GM18867 (cell line): ENCODE measurements around the gene FGFBP3.
A peak's percentile ranks its signal among the peaks of the same experiment; 100 is the strongest.

Source experiments
- ATAC-seq: cut with Tn5 transposase; IDR thresholded peaks from one replicate; pipeline ENCODE4 v1.9.1; 2021; ENCODE audit warnings: mild to moderate bottlenecking, moderate library complexity; ENCODE audit not compliant: unreplicated experiment

Gene FGFBP3, protein sequence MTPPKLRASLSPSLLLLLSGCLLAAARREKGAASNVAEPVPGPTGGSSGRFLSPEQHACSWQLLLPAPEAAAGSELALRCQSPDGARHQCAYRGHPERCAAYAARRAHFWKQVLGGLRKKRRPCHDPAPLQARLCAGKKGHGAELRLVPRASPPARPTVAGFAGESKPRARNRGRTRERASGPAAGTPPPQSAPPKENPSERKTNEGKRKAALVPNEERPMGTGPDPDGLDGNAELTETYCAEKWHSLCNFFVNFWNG

DNA sequence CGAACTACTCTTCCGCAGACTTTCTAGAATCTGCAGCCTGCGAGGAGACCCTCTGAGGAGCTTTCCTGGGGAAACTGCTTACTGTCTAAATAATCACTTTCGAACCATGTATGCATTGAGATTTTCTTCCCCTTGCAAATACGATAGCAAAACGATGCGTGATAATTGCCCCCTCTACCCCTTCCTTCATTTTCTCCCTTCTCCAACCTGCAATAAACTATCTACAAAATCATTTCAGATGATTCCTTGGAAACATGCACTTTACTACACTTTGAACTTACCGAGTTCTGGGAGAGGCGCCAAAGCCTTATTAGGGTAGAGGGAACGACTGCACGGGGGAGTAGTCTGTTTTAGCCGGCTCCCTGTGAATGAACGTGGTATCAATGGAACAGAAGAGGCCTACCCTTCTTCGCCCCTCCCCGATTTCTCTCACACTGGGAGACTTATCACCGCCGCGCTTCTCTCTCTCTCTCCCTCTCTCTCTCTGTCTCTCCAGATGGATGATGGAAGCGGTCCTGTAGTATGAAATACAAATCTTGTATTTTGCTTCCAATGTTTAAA is at the start of gene FGFBP3:
Gene FGFBP3, minus strand, starts transcription at position 370 of the 561 bp plus-strand sequence. CDS start 517 bp downstream, outside the sequence.
- ATAC-seq: peak; percentile 4

DNA sequence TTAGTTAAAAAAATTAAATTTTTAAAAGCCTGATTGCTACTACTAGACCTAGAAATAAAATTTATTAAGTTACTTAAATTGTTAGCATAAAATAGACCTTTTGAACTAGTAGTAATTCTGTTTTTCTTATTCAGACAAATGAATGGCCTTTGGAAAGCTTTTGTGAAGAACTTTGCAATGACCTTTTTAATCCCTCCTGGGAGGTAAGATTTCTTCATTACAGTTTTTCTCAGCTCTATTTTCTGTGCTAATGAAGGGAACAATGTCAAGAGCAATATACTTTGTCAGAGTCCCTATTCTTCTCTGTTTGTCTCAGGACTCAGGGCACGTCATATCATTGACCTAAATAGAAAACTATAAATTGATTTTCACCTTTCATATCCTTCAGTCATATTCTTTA is 47.8 kb upstream of the FGFBP3 start:
- ATAC-seq: no peak

DNA sequence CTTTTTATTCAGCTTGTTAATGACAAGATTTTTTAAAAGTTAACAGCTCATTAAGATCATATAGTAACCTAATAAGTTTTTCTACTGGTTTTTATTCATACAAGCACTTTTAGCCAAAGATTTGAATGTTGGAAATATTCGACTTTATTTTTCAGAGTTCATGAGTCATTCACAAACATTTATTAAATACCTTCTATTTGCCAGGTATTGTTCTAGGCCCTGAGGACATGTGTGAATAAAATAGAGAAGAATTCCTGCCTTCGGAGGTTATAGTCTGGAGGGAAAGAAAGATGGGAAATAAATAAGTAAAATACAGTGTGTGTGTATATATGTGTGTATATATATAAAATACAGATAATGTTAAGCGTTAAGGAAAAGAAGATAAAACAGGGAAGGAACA is 45.8 kb upstream of the FGFBP3 start:
- ATAC-seq: no peak

DNA sequence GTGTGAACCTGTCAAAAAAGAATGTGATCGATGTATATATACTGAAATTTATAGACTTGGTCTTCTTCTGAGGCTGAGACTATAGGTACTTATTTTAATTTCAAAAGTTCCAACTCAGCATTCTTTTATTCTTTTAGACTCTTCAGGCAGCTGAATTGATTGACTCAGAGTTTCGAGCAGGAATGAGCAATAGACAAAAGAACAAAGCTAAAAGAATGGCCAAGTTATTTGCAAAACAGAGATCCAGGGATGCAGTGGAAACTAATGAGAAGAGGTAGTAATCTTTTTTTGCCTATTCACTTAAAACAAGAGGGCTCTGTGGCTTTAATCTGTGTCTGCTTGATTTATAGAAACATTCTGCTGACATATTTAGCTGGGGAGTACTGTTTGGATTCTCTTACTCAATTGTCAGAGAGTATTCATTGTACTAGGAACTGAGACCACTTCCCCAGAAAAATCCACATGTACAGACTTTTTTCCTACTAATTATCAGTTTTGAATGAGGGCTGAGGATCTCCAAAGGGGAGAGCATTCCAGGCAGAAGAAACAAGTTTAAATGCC is 44.4 kb upstream of the FGFBP3 start:
- ATAC-seq: no peak

DNA sequence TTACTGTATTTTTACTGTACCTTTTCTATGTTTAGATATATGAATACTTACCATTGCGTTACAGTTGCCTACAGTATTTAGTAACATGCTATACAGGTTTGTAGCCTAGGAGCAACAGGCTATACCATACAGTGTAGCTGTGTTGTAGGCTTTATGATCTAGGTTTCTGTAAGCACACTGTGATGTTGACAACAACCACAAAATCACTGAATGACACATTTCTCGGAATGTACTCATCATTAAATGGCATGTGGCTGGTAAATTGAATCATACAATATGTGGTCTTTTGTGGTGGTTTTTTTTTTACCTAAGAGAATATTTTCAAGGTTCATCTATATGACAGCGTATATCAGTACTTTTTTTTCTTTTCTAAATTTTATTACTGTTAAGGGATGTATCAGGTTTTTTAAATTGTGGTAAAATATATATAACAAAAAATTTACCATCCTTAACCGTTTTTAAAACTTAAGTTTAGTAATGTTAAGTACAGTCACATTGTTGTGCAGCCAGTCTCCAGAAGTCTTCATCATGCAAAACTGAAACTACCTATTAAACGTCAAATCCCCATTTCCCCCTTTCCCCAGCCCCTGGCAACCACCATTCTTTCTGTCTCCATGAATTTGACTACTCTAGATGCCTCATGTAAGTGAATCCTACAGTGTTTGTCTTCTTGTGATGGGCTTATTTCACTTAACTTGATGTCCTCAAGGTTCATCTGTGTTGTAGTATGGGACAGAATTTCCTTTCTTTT is 35.8 kb upstream of the FGFBP3 start:
- ATAC-seq: peak; percentile 57

DNA sequence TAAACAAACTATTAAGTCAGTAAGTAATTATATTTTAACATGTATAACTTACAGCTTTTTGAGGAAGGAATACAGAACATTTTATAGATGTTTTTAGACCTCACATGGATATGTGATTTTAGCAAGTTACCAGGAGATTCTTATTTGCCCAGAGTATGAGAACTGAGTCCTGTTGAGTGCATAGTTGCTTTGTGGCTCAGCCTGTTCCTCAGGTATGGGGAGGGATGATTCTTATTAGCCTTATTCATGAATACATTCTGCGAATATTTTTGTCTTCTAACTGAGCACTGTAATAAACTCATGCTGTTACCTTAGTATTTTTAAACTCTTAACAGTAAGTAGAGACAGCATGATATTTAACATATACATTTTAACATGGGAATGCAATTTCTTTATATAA is 32.1 kb upstream of the FGFBP3 start:
- ATAC-seq: no peak

DNA sequence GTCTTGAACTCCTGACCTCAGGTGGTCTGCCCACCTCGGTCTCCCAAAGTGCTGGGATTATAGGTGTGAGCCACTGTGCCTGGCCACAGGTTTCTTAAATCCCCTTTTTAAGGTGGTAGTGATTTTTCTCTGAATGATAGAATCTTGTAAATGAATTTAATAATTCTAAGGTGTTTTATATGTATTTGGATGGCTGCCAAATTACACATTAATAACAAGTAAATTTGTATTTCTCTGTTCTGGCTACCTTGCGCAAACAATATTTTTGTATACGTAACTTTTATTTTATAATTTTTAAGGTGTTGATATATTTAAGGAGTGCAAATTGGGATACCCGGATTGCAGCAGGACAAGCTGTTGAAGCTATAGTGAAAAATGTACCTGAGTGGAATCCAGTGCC is 30.4 kb upstream of the FGFBP3 start:
- ATAC-seq: no peak

DNA sequence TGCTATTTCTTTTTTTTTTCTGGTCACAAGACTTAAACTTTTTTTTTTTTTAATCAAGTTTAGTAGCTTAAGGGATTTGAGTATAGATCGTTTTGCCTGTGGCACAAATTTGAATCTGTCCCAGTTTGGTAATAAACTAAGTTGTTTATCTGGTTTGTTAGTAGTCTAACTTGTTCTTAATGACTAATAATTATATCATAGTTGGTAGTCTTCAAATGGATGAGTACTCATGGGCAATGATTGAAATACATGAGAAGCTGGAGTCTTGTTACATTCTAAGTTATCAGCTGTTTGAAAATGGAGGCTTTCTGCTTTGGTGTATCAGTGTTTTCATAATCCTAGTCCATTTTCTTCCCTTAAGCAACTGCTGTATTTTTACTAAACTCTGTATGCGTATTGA is 26.6 kb upstream of the FGFBP3 start:
- ATAC-seq: no peak

DNA sequence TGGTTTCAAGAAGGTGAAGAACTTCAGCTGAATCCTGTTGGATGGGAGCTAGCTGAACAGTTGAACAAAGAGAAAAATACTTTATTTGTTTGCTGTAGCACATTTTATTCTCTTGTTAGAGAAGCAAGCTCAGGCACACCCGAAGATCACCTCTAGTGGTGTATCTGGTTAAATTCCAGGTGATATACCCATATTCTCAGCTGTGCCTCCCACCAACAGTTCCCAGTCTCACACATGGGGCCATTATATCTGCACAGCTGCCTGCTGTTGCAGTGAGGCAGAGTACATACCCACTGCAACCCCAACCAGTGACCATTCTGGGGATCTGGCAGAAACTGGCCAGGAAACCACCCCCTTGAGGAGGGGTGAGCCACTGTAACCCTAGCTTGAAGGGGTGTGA is 23.5 kb upstream of the FGFBP3 start:
- ATAC-seq: no peak

DNA sequence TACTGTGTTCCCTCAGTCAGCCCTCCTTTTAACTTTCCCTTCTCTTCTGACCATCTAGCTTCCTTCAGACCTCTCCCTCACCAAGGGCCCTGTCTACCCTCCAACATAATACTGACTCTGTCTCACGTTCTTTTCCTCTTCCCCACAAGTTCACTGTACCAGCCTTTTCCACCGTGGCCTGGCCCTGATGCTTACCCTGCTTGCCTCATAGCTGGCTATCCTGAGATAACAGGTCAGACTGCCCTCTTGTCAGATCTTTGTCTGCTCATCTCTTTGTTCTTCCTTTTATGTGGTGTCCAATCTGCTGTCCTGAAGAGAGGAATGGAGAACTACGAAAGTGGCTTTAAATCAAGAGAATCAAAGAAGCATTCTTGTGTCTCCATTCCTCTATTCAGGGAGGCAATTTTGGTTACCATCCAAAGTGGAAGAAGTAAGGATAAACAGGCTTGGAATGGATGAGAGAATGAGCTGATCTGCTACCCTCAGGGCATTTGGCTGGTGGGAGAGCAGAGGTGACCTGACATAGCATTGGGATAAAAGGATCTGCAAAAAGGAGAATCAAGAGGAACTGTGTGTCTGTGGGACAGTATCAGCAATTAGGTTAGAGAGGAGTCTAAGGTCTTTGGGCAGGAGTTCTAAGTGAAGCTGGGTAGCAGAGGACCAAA is 22.4 kb upstream of the FGFBP3 start:
- ATAC-seq: no peak

DNA sequence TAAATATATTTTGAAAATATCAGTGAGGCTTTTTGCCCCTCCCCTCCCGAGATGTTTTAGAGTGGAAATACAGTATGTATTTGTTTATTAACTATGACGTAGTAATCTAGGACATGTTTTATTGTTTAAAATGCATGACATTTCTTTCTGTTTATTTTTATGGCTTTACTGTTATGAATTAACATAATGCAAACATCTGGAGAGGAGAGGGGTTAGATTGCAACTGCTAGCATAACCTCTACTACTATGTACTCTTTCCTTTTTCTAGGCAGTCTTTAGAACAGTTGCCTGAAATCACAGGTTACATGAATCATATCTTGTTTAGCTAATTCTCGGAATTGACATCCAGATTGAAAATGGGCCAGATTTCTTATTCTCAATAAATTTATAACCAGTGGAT is 21.7 kb upstream of the FGFBP3 start:
- no peak for ATAC-seq

DNA sequence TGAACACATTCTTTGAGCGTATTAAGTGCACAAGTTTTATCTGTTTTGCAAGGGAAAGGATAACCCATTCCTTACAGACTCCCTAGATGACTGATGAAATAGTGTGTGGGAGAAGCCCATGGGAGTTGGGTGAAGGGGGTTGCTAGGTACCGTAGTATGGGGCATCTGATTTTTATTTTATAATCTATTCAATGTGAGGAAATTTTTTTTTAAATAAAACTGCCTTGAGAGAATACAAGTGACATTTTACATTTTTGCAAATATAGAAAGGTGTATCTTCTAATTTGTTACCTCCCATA is 15.7 kb upstream of the FGFBP3 start:
- ATAC-seq: no peak

DNA sequence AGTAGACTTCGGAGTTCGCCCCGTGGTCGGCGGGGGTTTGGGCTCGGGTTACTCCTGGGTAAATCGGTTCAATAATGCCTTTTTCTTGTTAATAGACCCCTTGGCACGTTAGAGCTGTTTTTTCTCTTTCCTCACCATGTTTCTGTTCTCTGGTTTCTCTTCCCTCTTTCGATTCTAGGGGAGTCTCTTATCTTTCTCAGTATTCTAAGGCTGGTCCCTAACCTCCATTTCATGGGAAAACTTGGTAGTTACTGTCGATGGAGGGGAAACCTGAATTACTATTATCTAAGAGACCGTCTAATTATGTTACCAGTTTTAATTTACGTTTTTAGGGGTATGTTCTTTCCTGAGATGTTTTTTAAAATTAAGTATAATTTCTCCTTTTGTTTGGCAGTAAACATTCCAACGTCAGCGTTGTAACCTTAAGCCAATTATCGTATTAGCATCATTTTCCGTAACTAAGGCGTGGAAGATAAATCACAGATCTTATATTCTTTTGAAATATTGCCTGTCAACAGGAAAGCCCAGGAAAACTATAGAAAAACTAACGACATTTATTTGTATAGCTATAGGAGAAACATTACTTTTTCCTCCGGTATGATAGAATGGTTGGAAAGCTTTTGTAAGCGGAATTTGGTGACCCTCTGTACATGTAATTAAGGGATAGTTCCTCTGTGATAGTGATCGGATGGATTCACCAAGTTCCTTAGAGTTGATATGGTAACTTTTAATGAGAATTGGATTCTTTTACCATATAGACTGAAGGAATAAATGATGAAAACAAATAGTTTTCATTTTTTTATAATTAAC is 15.1 kb upstream of the FGFBP3 start:
- peak; percentile 30 for ATAC-seq

DNA sequence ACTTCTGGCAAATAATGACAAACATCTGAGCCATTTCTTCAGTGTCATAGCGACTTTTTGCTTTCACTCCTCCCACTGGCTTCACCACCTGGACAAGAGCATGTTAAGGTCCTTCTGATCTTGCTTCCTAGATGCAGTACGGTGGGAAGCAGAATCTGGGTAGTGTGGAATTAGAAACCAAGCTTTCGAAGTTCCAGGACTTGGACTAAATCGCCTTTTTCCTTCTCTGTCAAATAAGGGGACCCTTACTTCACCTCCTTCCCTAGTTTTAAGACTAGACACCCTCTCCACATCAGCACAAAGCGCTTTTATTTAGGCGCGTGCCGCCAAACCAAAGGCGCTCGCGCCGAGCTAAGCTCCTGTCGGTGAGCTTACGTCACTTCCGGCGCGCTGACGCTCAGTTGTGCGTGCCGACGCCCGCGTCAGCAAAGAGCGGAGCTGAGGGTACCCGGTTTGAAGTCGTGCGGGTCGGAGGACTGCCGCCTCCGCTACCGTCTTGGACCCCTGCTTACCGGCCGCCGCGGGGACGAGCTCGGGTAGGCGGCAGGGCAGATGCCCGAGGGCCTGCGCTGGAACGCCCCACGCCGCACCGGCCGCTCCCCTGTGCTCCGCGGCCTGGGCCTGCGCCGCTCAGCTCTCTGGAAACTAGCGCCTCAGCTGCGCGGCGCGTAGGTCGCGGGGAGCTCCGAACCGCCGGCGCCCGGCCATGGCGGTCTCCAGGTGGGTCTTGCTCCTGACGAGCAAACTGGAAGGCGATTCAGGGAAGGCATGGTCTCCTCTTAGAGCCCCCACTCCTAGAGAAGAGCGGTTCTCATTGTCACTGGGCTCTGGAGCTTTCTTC is 14.3 kb upstream of the FGFBP3 start, which contains the start of gene BTAF1:
Gene BTAF1, plus strand, starts transcription at position 400 of the 841 bp plus-strand sequence. Its CDS starts 307 bp downstream, at position 707.
- peak; percentile 96 for ATAC-seq

DNA sequence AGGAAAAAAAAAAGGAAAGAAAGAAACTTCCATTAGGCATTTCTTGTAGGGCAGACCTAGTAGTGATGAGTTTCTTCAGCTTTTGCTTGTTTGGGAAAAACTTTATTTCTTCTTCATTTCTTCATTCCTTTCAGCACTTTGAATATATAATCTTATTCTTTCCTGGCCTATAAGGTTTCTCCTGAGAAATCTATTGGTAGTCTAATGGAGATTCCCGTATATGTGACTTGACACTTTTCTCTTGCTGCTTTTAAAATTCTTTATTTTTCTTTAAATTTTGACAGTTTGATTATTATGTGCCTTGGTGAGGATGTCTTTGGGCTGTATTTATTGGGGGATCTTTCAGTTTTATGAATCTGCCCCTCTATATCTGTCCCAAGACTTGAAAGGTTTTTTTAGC is 10.4 kb upstream of the FGFBP3 start:
- no peak for ATAC-seq

DNA sequence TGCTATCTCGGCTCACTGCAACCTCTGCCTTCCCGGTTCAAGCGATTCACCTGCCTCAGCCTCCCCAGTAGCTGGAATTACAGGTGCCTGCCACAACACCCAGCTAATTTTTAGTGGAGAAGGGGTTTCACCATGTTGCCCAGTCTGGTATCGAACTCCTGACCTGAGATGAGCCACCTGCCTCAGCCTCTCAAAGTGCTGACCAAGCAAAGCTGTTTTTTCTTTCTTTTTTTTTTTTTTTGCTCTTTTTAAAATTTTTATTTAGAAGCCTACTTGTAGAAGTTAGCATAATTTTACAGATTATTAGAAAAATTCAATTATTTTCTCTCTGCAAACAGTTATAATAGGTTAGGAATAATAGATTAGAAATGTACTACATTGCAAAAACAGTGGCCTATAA is 1.2 kb upstream of the FGFBP3 start:
- no peak for ATAC-seq

DNA sequence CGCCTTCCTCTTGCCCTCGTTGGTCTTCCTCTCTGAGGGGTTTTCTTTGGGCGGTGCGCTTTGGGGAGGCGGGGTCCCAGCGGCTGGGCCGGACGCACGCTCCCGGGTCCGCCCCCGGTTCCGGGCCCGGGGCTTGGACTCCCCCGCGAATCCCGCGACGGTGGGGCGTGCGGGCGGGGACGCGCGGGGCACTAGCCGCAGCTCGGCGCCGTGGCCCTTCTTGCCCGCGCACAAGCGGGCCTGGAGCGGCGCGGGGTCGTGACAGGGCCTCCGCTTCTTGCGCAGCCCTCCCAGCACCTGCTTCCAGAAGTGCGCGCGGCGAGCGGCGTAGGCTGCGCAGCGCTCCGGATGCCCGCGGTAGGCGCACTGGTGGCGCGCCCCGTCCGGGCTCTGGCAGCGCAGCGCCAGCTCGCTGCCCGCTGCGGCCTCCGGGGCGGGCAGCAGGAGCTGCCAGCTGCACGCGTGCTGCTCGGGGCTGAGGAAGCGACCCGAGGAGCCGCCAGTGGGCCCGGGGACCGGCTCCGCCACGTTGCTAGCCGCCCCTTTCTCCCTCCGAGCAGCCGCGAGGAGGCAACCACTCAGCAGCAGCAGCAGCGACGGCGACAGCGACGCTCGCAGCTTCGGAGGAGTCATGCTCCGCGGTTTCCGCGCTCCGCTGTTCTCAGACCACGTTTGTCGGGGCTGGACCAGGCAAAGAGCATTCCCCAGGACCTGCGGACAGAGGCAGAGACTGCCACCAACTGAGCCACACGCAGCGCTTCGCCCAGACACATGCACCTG is 759 bp downstream of the FGFBP3 start:
- ATAC-seq: peak; percentile 94

DNA sequence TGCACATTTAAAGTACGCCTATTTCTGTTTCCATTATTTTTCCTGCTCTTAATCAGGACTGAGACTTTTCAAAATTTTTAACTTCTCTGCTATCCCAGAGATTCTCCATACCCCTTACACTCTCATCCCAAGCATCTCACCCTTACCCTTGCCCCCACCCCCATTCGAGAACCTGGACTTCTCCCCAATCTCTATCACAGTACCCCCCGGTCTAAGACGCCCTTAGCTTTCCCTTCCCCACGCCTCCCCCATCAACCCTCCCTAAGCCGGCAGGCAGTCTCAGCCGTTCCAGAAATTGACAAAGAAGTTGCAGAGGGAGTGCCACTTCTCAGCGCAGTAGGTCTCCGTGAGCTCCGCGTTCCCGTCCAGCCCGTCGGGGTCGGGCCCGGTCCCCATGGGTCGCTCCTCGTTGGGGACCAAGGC is 1.4 kb downstream of the FGFBP3 start:
- no peak for ATAC-seq

DNA sequence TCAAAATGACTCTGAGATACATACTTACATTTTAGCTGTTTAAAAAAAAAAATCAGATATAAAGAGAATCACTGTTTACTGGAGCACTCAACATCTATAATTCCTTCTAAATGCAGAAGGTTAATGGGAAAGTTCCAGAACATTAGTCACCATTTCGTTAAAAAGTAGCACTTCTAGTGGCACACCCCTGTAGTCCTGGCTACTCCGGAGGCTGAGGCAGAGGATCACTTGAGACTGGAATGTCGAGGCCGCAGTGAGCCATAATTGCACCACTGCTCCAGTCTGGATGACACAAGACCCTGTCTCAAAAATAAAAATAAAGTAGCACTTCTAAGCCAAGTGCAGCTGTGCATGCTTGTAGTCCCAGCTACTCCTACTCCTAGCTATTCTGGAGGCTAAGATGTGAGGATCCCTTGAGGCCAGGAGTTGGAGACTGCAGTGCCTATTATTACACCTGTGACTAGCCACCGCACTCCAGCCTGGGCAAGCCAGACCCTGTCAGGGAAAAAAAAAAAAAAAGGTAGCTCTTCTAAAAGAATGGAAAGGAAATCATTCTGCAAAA is 2.2 kb downstream of the FGFBP3 start:
- no peak for ATAC-seq
